Kidney (tissue), 14 donors: ENCODE measurements around the gene MAPK7. TPM values are rescaled to one million over a fixed set of nuclear protein-coding genes. Genes with fewer than 3 reads are reported as not detected.

Source experiments
- DNase-seq, 5 donors: peaks; one replicate each; pipeline ENCODE4 v3.0.0-alpha.2; 2013 to 2020
- FAIRE-seq: peaks from 2 replicates; lab custom pipeline; 2012; peaks lifted over from hg19 to GRCh38; lab: Jason Lieb, UNC
- H3K27ac ChIP-seq, 2 donors: one replicate each; pipeline ENCODE4 v1.7.0; 2013; ENCODE audit warnings: low read depth in 2 of 2, low read length in 2 of 2, inconsistent platforms in 1 of 2
- H3K27me3 ChIP-seq: one replicate; pipeline ENCODE4 v1.7.1; 2013; ENCODE audit warnings: low read length, inconsistent platforms; ENCODE audit not compliant: control insufficient read depth, insufficient read depth
- H3K36me3 ChIP-seq, 3 donors: one replicate each; pipeline versions ENCODE4 v1.7.0 to v1.7.1; 2013; ENCODE audit warnings: low read length in 3 of 3, control low read depth in 1 of 3, inconsistent platforms in 1 of 3; ENCODE audit not compliant: insufficient read depth in 3 of 3, control insufficient read depth in 2 of 3
- H3K4me1 ChIP-seq, 3 donors: one replicate each; pipeline versions ENCODE4 v1.7.0 to v1.7.1; 2013; ENCODE audit warnings: low read length in 3 of 3, inconsistent platforms in 1 of 3, low read depth in 1 of 3; ENCODE audit not compliant: control insufficient read depth in 2 of 3, insufficient read depth in 2 of 3
- H3K4me3 ChIP-seq, 3 donors: one replicate each; pipeline versions ENCODE4 v1.7.0 to v1.8.1; 2013; ENCODE audit warnings: low read length in 3 of 3, control low read depth in 1 of 3, inconsistent platforms in 1 of 3
- H3K9ac ChIP-seq, 3 donors: one replicate each; pipeline versions ENCODE4 v1.7.0 to v1.7.1; 2013; ENCODE audit warnings: low read length in 3 of 3, control low read depth in 1 of 3, inconsistent platforms in 1 of 3
- H3K9me3 ChIP-seq, 3 donors: one replicate each; pipeline versions ENCODE4 v1.7.0 to v1.7.1; 2013; ENCODE audit warnings: low read length in 3 of 3, control low read depth in 1 of 3, inconsistent platforms in 1 of 3; ENCODE audit not compliant: control insufficient read depth in 2 of 3, insufficient read depth in 1 of 3
- CTCF ChIP-seq: IDR thresholded peaks from 3 replicates; pipeline ENCODE4 v1.5.1; 2012; ENCODE audit warnings: mild to moderate bottlenecking, moderate library complexity, borderline replicate concordance; ENCODE audit not compliant: insufficient read depth; ENCODE audit errors: extremely low read depth
- intact Hi-C: fragments of 100-400 bp; cut with DNase I; formaldehyde crosslinking; loops from one replicate; pipeline ENCODE4 v1.11.1; 2022
- polyA plus RNA-seq: library from polyadenylated mRNA; stranded (reverse); fragments of 350-450 nt; fragmentation: Illumina TruSeq; extraction: RNeasy Lipid Tissue Mini Kit (QIAGEN cat#74804); gene quantifications from one replicate; pipeline ENCODE4 v1.2.3, GENCODE V29; 2014; ENCODE audit warnings: low read depth, low replicate concordance; ENCODE audit not compliant: insufficient read depth
- total RNA-seq: library from RNA; stranded (reverse); fragmentation: NEBNext Ultra II Directional; extraction: Animal tissue kit (Norgen Biotek cat#: 25700); gene quantifications from one replicate; pipeline ENCODE4 v1.2.1, GENCODE V29; 2021
- donor health status: control.
- donor health status: control.
- donor health status: control.
- donor health status: control.
- donor health status: control.
- donor health status: DM: yes; HTN: yes; CAD: no.
- donor health status: Normal renal cell carcinoma (clear cell type).

MAPK7 gene
- total and polyA plus RNA-seq, 2 donors from 2014 or later, result 7.1 to 36.7 TPM

GRCh38 chr17:19359151-19359550, 19.1 kb upstream of the MAPK7 start:
- Histone ChIP-seq H3K9me3 (no peaks in the 10 kb centered on the region), H3K36me3 (peaks cover 0 to 10% (median 0%) of the 10 kb centered on the region in 3 donors), H3K27ac (no peak overlapping the region), H3K4me1 (peaks cover 0 to 5% (median 0%) of the 10 kb centered on the region in 3 donors), H3K4me3 (no peak overlapping the region), H3K27me3 (no peaks in the 10 kb centered on the region), H3K9ac (no peak overlapping the region)
- DNase-seq (no peak), FAIRE-seq (no peak)
- TF ChIP-seq CTCF, result no peak
- intact Hi-C loops, result no loop called here

- Histone ChIP-seq H3K4me3 (no peak overlapping the region), H3K9ac (no peak overlapping the region), H3K27me3 (no peaks in the 10 kb centered on the region), H3K4me1 (peaks cover 0 to 5% (median 0%) of the 10 kb centered on the region in 3 donors), H3K9me3 (no peaks in the 10 kb centered on the region), H3K27ac (no peak overlapping the region), H3K36me3 (peaks cover 0 to 10% (median 0%) of the 10 kb centered on the region in 3 donors)
- DNase-seq (no peak), FAIRE-seq (no peak)
- TF ChIP-seq CTCF, result no peak
- intact Hi-C loops, result loop anchor here (10.0 kb wide), 1 partner anchor 85 kb away; no protein-coding TSS in a partner anchor
Measured at GRCh38 chr17:19359856-19360255, 18.4 kb upstream of the MAPK7 start.

- DNase-seq, result no peak
- TF ChIP-seq CTCF, result no peak
- H3K9me3 ChIP-seq, result no peaks in the 10 kb centered on the region
- H3K27ac ChIP-seq, result no peak overlapping the region
- H3K27me3 ChIP-seq, result no peaks in the 10 kb centered on the region
- no peak overlapping the region for H3K4me3 ChIP-seq
- H3K36me3 ChIP-seq, result peaks cover 0 to 10% (median 0%) of the 10 kb centered on the region in 3 donors
- intact Hi-C loops, result loop anchor here (10.0 kb wide), 1 partner anchor 84 kb away; no protein-coding TSS in a partner anchor
- H3K9ac ChIP-seq, result no peak overlapping the region
- H3K4me1 ChIP-seq, result peaks cover 0 to 5% (median 0%) of the 10 kb centered on the region in 3 donors
- FAIRE-seq, result no peak
Measured at GRCh38 chr17:19360772-19361171, 17.5 kb upstream of the MAPK7 start.
